Activated CD4-positive, alpha-beta T cell treated with anti-CD3 and anti-CD28 coated beads, Interleukin-2, amount 10 ng/mL, durations not matched to agents 24 days and 14 days (primary cell): ENCODE results near the gene ACTN4. TPM values are rescaled to one million over a fixed set of nuclear protein-coding genes. Genes with fewer than 3 reads are reported as not detected.
A peak's percentile ranks its signal among the peaks of the same experiment; 100 is the strongest.

Experiments
- DNase-seq: peaks from one replicate; pipeline ENCODE4 v3.0.0; 2022
- H3K27ac Mint-ChIP-seq: one replicate; pipeline ENCODE4 v1.8.0; 2022; ENCODE audit warnings: mild to moderate bottlenecking, mixed read lengths
- H3K27me3 Mint-ChIP-seq: one replicate; pipeline ENCODE4 v1.8.0; 2022; ENCODE audit warnings: mixed read lengths
- H3K36me3 Mint-ChIP-seq: one replicate; pipeline ENCODE4 v1.8.0; 2022; ENCODE audit warnings: low read depth, mild to moderate bottlenecking, mixed read lengths
- H3K4me1 Mint-ChIP-seq: one replicate; pipeline ENCODE4 v1.8.0; 2021; ENCODE audit warnings: mixed read lengths
- H3K4me3 Mint-ChIP-seq: one replicate; pipeline ENCODE4 v1.8.0; 2022; ENCODE audit warnings: mild to moderate bottlenecking, moderate library complexity, mixed read lengths
- H3K9me3 Mint-ChIP-seq: one replicate; pipeline ENCODE4 v1.8.0; 2021; ENCODE audit warnings: mixed read lengths
- intact Hi-C: fragments of 100-400 bp; cut with micrococcal nuclease; formaldehyde crosslinking; loops from one replicate; pipeline ENCODE4 v1.15.1; 2023
- total RNA-seq: library from RNA; stranded (reverse); gene quantifications from 2 replicates; pipeline ENCODE4 v1.2.3, GENCODE V29; 2022

Gene ACTN4
- total RNA-seq, 1 donor from 2014 or later, result 243 TPM

DNA sequence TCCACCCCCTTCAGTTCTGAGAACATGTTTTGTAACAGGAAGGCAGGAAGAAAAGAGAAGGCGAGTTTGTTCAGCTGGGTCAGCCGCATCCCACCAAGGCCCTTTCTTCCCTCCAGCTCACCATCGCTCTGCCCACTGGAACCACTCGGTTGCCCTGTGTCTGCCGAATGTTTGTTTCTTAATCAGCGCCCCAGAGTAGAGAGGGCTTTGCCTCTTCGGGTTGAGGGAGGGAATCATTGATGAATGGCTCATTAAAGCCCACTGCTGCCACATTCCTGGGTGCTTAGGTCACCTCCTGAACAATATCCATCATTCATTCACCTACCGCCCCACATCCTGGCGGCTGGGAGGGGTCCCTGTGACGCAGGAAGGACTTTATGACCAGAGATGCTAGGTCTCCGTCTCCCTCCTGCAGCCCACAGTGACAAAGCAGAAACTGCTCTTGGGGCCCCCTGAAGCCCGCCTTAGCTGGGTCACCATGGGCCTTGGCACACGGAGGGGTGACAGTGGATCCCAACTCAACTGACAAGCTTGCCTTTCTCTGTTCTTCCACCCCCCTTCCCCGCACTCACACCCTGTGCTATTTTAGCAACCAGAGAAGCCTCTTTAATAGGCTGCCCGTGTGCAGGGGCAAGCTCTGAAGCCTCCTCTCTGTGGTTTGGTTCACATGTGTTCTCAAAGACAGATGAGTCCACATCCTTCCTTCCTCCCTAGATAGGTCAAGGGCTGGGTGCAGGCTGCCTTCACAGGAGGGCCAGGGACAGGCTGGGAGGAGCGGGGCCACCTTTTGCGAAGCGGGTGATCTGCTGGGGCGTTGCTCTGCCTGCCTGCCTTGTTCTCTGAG, 46.2 kb downstream of the ACTN4 start:
- Mint-ChIP-seq H3K27me3 (no peaks in the 10 kb centered on the region), H3K27ac (peak overlapping the region; percentile 78), H3K4me1 (peaks cover 70% of the 10 kb centered on the region), H3K9me3 (no peaks in the 10 kb centered on the region), H3K36me3 (peaks cover 16% of the 10 kb centered on the region), H3K4me3 (peak overlapping the region; percentile 66)
- DNase-seq, result peak; percentile 72
- intact Hi-C loops, result no loop called here

DNA sequence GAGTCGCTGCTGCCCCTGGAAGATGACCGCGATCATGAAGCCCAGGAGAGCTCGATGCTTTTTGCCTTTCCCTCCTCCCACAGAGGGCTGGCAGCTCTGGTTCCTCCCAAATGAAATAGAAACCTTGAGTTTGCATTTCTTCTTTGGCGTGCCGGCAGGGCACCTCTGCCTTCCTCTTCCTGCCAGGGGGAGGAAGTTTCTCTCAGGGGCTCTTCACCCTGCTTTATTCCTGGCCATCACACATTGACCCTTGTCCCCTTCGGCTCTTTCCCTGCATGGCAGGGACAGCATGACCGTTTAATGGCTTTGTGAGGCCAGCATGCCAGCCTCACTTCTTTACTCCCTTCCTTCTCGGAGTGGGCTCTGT, 47.9 kb downstream of the ACTN4 start:
- peak overlapping the region; percentile 30 for H3K4me3 Mint-ChIP-seq
- intact Hi-C loops, result no loop called here
- peaks cover 70% of the 10 kb centered on the region for H3K4me1 Mint-ChIP-seq
- no peak for DNase-seq
- no peaks in the 10 kb centered on the region for H3K27me3 Mint-ChIP-seq
- no peaks in the 10 kb centered on the region for H3K9me3 Mint-ChIP-seq
- H3K36me3 Mint-ChIP-seq, result peaks cover 7% of the 10 kb centered on the region
- H3K27ac Mint-ChIP-seq, result peak overlapping the region; percentile 56

DNA sequence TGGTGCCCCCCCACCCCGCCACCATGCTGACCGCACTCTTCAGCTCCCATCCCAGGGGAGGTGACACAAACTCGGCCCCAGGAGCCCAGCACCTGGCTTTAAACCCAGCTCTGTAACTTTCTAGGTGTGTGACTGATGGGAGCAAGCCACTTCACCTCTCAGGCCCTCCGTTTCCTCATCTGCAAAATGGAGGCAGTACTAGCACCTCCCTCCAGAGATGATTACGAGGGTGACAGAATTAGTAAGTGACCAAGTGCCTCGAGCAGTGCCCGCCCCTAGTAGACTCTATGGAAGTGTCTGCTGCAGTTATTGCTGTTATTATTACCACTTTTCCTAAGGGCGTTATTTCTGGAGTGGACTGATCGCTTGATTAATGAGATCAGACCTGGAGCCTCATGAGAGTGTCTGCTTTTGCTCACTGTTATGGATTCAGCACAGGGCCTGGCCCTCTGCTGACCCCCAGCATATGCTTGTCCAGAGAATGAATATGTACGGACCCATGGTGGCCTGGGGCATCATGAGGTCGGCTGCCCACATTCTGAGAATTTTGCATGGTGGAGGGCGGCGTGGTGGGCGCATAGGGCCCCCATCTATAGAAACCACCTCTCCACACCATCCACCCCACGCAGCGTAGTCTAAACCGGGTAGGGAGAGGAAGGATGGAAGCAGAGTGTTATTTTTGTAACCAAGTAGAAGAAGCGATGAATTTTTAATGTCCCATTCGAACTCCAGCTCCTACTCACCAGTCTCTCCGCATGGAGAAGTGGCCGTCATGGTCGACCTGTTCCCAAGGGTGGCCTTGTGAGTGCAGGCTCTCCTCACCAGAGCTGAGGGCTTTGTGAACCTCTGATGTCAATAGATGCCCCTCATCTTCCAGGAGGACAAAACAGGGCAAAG, 48.6 kb downstream of the ACTN4 start:
- no peak for DNase-seq
- H3K4me3 Mint-ChIP-seq, result no peak overlapping the region
- peaks cover 12% of the 10 kb centered on the region for H3K36me3 Mint-ChIP-seq
- peak overlapping the region; percentile 4 for H3K27ac Mint-ChIP-seq
- peaks cover 68% of the 10 kb centered on the region for H3K4me1 Mint-ChIP-seq
- no peaks in the 10 kb centered on the region for H3K9me3 Mint-ChIP-seq
- intact Hi-C loops, result no loop called here
- H3K27me3 Mint-ChIP-seq, result no peaks in the 10 kb centered on the region

DNA sequence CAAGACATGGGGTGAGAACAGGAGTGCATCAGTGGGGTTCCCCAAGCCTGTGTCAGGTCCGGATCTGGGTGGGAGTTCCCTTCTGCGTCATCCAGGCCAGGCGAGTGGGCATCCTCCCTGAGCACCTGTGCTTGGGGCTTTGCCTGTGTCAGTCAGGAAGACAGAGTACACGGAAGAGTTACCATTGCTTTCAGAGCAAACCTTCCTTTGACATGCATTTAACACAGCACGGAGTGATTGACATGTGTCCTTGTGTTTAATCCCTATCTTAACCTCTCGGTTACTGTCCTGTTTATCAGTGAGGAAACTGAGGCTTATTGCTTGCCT, 49.2 kb downstream of the ACTN4 start:
- Mint-ChIP-seq H3K4me3 (no peak overlapping the region), H3K36me3 (peaks cover 12% of the 10 kb centered on the region), H3K9me3 (no peaks in the 10 kb centered on the region), H3K4me1 (peaks cover 68% of the 10 kb centered on the region), H3K27me3 (no peaks in the 10 kb centered on the region), H3K27ac (peak overlapping the region; percentile 4)
- intact Hi-C loops, result no loop called here
- no peak for DNase-seq

DNA sequence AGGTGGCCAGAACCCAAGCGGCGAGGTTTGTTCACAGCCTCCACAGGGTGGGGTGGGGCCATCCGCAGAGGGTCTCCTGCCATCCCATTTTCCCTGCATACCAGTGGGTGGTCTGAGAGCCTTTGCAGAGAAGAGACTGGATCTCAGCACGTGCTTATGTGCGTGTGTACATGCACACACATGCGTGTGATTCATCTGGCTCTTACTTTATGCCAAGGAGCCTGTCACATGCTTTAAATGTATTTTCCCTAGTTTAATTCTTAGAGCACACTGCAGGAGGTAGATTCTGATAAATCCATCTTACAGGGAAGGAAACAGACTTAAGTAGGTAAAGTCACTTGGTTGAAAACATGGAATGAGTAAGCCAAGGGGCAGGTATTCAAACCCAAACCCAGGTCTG, 49.7 kb downstream of the ACTN4 start:
- H3K4me1 Mint-ChIP-seq, result peaks cover 63% of the 10 kb centered on the region
- H3K36me3 Mint-ChIP-seq, result peaks cover 11% of the 10 kb centered on the region
- no peaks in the 10 kb centered on the region for H3K27me3 Mint-ChIP-seq
- H3K27ac Mint-ChIP-seq, result peak overlapping the region; percentile 4
- H3K4me3 Mint-ChIP-seq, result no peak overlapping the region
- DNase-seq, result no peak
- no peaks in the 10 kb centered on the region for H3K9me3 Mint-ChIP-seq
- intact Hi-C loops, result no loop called here

DNA sequence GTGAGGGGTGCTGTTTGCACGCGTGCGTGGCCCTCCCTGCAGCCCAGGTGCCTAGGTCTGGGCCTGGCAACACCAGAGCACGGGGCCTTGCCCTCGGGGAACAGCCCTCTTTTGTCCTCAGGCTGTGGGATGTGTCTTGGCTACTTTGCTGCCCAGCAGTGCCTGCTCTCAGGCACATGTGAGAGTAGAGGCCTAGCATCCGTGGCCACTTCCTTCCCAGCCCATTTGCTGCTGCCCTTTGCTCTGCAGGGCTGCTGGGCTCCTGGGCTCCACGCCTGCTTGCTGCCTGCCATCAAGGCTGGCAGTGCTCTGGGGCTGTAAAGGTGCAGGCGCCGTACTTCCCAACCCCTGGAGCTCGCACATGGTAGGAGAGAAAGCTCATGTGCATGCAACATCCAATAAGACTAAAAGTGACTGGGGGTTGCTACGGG, 50.2 kb downstream of the ACTN4 start:
- peaks cover 58% of the 10 kb centered on the region for H3K4me1 Mint-ChIP-seq
- intact Hi-C loops, result no loop called here
- no peak for DNase-seq
- no peak overlapping the region for H3K4me3 Mint-ChIP-seq
- H3K36me3 Mint-ChIP-seq, result peaks cover 11% of the 10 kb centered on the region
- H3K9me3 Mint-ChIP-seq, result no peaks in the 10 kb centered on the region
- H3K27me3 Mint-ChIP-seq, result no peaks in the 10 kb centered on the region
- H3K27ac Mint-ChIP-seq, result peak overlapping the region; percentile 45

DNA sequence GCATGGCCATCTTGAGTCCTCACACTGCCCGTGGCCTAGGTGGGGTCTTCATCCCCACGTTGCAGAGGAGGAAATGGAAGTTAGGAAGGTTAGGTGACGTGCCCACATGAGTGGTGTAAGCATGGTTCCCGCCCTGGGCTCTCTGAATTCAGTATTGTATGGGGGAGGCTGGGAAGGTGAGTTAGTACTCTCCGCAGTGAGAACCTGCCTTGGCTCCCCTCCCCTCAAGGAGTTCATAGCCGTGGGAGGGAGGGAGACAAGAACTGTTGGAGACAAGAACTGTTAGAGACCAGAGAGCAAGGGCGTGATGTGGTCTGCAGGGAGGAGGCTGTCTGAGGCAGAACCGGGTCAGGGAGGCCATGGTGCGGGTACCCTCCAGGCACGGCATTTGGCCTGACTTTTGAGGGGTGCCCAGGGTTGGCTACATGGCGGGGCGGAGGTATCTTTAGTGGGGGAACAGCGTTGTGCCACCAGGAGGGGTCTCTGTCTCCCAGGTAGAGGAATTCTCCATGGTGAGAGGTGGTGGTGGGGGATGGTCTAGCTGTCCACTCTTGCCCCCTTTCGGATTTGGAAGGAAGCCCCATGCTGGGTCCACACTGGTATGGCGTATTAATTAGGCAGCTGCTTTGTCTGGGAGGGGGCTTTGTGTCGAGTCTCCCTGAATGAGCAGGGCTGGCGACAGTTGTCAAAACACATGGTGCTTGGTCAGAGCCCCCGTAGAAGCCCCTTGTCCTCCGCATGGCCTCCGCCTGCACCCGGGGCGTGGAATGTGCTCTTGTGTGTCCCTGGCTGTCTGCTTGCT, 51.0 kb downstream of the ACTN4 start:
- no peak for DNase-seq
- H3K4me1 Mint-ChIP-seq, result peaks cover 51% of the 10 kb centered on the region
- no peaks in the 10 kb centered on the region for H3K27me3 Mint-ChIP-seq
- H3K9me3 Mint-ChIP-seq, result no peaks in the 10 kb centered on the region
- peak overlapping the region; percentile 66 for H3K27ac Mint-ChIP-seq
- H3K4me3 Mint-ChIP-seq, result peak overlapping the region; percentile 42
- H3K36me3 Mint-ChIP-seq, result peaks cover 14% of the 10 kb centered on the region
- intact Hi-C loops, result no loop called here

DNA sequence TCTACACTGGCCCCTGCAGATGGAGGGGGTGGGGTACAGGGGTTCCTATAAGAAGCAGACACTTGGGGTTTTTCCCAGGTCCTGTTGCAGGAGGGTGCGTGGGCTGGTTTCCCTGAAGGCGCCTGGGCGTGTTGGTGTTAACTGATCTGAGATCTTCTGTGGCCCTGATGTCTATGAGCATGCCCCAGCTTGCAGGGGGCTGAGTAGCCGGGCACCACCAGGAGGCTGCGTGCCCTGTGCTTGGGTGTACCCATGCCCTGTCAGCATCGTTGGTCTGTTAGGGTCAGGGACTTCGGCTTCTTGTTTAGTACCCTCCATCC, 51.5 kb downstream of the ACTN4 start:
- peak overlapping the region; percentile 42 for H3K4me3 Mint-ChIP-seq
- no peaks in the 10 kb centered on the region for H3K27me3 Mint-ChIP-seq
- DNase-seq, result peak; percentile 70
- intact Hi-C loops, result no loop called here
- peaks cover 17% of the 10 kb centered on the region for H3K36me3 Mint-ChIP-seq
- peak overlapping the region; percentile 29 for H3K27ac Mint-ChIP-seq
- H3K9me3 Mint-ChIP-seq, result no peaks in the 10 kb centered on the region
- peaks cover 46% of the 10 kb centered on the region for H3K4me1 Mint-ChIP-seq

DNA sequence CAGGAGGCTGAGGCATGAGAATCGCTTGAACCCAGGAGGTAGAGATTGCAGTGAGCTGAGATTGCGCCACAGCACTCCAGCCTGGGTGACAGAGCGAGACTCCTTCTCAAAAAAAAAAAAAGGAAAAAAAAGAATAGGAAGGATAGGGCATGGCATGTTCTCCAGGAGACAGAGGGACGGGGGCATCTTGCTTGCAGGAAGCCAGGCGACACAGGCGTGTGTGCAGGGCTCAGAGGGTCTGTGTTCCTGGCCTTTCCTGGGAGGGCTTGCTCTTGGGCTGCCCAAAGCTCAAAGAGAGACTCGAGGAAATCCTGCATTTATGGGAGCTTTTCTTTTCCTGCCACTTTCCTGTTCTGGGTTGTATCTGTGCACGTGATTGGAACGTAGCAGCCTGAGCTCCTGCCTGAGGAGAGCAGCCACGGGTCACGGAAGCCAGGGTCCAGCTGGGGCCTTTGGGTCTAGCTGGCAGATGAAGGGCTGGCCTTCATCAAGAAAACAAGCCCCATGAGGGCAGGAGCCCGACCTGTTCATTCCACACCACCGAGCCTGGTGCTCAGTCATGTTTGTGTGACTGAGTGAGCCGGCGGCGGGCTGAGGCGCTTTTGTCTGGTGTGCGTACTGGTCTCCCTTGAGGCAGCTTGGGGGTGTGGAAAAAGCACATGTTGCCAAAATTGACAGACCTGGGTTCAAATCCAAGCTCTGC, 52.3 kb downstream of the ACTN4 start:
- H3K9me3 Mint-ChIP-seq, result no peaks in the 10 kb centered on the region
- no peak for DNase-seq
- no peaks in the 10 kb centered on the region for H3K27me3 Mint-ChIP-seq
- H3K4me1 Mint-ChIP-seq, result peaks cover 42% of the 10 kb centered on the region
- no peak overlapping the region for H3K27ac Mint-ChIP-seq
- H3K4me3 Mint-ChIP-seq, result no peak overlapping the region
- H3K36me3 Mint-ChIP-seq, result peaks cover 22% of the 10 kb centered on the region
- intact Hi-C loops, result no loop called here

DNA sequence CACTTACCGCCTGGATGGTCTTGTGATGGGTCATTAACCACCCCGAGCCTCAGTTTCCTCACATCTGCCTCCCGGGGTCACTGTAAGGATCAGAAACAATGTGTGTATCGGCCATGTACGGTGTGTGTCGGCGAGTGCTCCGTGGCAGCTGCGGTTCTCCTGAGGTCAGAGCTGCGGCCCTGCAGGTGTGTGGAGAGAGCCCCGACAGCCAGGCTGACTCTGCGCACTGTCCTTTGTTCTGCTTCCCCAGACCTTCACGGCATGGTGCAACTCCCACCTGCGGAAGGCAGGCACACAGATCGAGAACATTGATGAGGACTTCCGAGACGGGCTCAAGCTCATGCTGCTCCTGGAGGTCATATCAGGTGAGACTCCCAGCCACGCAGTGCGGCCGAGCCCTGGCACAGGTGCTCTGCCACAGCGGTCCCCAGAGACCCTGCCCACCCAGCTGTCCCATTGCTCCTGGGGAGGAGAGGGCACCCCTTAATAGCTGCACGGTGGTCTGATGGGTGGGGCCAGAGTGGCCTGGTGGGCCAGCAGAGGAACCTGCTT, 53.0 kb downstream of the ACTN4 start:
- intact Hi-C loops, result no loop called here
- H3K9me3 Mint-ChIP-seq, result no peaks in the 10 kb centered on the region
- peaks cover 37% of the 10 kb centered on the region for H3K4me1 Mint-ChIP-seq
- H3K27ac Mint-ChIP-seq, result no peak overlapping the region
- peaks cover 22% of the 10 kb centered on the region for H3K36me3 Mint-ChIP-seq
- no peaks in the 10 kb centered on the region for H3K27me3 Mint-ChIP-seq
- H3K4me3 Mint-ChIP-seq, result no peak overlapping the region
- DNase-seq, result no peak

DNA sequence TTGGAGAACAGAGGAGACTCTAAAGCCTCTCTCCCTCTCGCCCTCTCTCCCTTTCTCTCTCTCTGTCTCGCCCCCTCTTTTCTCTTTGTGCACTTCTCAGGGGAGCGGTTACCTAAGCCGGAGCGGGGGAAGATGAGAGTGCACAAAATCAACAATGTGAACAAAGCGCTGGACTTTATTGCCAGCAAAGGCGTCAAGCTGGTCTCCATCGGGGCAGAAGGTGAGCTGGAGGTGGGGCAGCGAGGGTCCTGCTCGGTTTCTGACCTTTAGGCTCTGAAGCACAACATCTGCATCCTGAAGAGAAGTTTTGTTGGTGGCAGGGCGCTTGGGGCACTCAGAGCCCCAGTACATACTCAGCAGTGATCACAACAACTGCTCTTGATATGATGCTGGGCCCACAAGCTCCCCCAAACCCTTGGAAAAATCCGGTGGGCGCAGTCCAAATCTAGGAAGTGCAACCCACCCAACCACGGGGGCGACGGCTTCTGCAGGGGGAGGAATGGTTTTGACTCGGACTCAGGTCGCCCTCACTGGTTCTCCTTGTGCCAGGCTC, 53.5 kb downstream of the ACTN4 start:
- Mint-ChIP-seq H3K9me3 (no peaks in the 10 kb centered on the region), H3K4me3 (no peak overlapping the region), H3K27me3 (no peaks in the 10 kb centered on the region), H3K36me3 (peaks cover 25% of the 10 kb centered on the region), H3K27ac (peak overlapping the region; percentile 53), H3K4me1 (peaks cover 34% of the 10 kb centered on the region)
- intact Hi-C loops, result no loop called here
- no peak for DNase-seq

DNA sequence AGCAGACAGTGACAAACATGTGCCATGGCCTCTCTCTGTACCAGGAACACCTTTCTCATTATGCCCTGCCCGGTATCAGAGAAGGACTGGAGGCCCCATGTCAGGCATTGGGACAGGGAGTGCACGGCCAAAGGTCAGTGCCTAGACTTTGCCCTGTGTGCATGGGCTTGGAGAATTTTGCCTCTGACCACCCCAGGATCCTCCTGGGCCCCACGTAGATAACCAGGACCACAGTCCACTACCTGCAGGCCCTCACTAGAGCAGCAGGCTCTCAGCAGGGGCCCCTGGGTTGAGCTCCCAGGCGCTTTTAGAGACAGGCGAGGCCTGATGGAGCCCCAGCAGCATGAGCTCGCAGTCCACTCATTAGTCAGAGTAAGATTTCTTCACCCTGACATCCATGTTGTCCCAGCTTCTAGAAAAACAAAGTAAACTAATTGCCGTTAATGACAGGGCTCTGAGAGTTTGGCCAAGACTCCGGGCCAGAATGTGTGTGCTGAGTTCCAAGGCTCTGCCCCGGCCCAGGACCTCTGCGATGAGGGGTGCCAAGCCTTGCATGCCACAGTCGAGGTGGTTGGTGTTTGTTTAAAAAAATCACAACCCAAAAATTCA, 54.1 kb downstream of the ACTN4 start:
- H3K4me3 Mint-ChIP-seq, result no peak overlapping the region
- peaks cover 28% of the 10 kb centered on the region for H3K36me3 Mint-ChIP-seq

DNA sequence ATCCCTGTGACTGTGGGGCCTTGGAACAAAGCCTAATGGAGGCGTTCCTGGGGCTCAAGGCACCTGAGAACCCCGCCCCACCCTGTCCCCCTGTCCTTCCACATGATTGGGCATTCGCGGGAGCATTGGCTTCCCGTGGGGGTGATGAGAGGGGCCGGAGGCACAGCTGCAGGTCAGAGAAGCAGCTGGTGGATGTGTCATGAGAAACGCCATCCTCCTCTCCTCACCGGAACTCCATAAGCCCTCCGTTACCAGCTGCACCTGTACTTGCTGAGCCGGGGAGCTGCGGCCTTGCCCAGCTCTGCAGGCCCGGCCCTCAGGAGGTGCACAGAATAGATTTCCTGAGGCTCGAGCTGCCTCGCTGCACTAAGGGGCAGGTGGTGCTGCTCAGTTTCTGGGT, 54.8 kb downstream of the ACTN4 start:
- Mint-ChIP-seq H3K4me1 (peaks cover 25% of the 10 kb centered on the region), H3K27me3 (no peaks in the 10 kb centered on the region), H3K4me3 (no peak overlapping the region), H3K27ac (no peak overlapping the region), H3K9me3 (no peaks in the 10 kb centered on the region), H3K36me3 (peaks cover 33% of the 10 kb centered on the region)
- DNase-seq, result no peak
- intact Hi-C loops, result no loop called here

More for the DNA sequence above, 54.1 kb downstream of the ACTN4 start:
- no peaks in the 10 kb centered on the region for H3K9me3 Mint-ChIP-seq
- intact Hi-C loops, result no loop called here
- H3K4me1 Mint-ChIP-seq, result peaks cover 32% of the 10 kb centered on the region
- no peak overlapping the region for H3K27ac Mint-ChIP-seq
- H3K27me3 Mint-ChIP-seq, result no peaks in the 10 kb centered on the region
- DNase-seq, result no peak
